ENCODE measurements around the gene CYP2D6.

GRCh38 chr22:42152661-42153270, 22.2 kb upstream of the CYP2D6 start:
- TF ChIP-seq CTCF (IDR thresholded peaks at IDR 0.05) (no peak), ZFX (IDR thresholded peaks at IDR 0.05; ENCODE audit: borderline replicate concordance) (no peak)

Measured in 22Rv1 (cell line).